OCI-M1 (cell line): ENCODE results near the gene ATP6V1F.

Source experiments
- DNase-seq: peaks from one replicate; lab custom pipeline; 2025; lab: John Stamatoyannopoulos, UW

Gene ATP6V1F

GRCh38 chr7:128868624-128869137 is 6.0 kb downstream of the ATP6V1F start:
- no peak for DNase-seq

DNA sequence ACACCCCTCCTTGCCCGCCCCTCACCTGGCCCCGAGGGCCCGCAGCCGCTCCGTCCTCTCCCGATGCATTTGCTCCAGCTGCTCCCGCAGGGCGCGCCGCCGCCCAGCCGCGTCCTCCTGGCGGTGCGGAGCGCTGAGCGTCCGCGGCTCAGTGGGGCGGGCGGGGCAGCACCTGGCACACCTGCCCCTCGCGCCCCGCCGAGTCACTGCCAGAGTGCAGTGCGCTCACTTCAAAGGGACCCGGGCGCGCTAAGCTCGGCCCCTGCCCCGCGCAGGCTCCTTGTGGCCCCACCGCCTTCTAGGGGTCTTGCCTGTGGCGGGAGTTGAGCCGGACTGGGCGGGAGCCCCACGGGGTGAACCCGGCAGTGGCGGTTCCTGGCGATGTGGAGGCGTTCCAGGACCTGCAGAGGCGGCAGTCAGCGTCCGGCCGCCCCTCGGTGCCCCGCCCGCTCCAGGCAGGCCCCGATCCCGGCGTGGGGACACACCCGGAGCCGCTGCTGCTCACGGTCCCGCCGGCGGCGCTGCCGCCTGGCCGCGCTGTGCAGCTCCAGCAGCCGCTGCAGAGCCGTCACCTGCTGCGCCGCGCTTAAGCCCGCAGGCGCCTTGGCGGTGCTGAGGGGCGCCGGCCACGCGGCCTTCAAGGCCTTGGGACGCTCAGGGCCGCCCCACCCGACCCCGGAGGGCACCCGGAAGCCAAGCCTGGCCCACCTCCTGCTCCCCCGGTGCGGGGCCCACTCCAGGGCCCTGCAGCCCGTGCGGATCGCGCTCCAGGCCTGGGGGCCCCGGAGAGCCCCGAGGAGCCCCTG is 6.7 kb downstream of the ATP6V1F start:
- DNase-seq = no peak

- no peak for DNase-seq
Measured at GRCh38 chr7:128869944-128870285, 7.3 kb downstream of the ATP6V1F start.

- no peak for DNase-seq
Measured at GRCh38 chr7:128871050-128871449, 8.4 kb downstream of the ATP6V1F start.

DNA sequence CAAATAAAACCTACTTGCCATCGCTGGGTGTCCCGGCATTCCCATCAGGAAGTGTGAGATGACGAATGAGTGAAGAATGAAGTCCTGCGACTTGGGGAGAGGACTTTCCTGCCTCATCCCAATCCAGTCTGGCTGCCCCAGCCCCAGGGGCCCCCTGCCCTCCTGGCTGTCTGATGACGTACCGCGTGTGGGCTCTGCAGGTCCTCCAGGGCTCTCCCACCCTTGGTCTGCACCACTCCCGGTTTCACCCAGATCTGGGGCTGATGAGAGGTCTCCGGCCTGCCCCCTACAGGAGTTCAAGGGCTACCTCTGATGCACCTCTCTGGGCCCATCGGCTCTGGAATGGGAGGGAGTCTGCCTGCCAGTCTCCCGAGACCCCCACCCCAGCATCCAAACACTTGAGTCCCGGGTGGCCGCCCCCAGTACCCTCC is 9.8 kb downstream of the ATP6V1F start:
- DNase-seq = no peak

DNA sequence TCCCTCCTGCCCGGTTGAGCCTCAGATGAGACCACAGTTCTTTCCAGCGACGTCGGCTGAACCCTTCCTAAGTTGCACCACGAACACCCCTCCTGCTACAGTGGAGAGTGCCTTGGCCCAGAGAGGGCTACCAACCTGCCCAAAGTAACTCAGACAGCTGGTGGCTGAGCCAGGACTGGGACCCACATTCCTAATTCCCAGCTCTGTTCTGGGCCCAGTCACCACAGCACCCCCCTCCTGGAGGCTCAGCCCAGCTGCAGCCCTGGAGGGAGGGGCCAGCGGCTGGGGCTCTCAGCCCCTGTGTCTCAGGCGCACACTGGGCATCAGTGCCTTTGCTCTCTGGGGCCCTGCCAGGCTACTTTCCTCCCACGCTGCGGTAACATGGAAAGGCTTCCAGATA is 10.6 kb downstream of the ATP6V1F start:
- no peak for DNase-seq

DNA sequence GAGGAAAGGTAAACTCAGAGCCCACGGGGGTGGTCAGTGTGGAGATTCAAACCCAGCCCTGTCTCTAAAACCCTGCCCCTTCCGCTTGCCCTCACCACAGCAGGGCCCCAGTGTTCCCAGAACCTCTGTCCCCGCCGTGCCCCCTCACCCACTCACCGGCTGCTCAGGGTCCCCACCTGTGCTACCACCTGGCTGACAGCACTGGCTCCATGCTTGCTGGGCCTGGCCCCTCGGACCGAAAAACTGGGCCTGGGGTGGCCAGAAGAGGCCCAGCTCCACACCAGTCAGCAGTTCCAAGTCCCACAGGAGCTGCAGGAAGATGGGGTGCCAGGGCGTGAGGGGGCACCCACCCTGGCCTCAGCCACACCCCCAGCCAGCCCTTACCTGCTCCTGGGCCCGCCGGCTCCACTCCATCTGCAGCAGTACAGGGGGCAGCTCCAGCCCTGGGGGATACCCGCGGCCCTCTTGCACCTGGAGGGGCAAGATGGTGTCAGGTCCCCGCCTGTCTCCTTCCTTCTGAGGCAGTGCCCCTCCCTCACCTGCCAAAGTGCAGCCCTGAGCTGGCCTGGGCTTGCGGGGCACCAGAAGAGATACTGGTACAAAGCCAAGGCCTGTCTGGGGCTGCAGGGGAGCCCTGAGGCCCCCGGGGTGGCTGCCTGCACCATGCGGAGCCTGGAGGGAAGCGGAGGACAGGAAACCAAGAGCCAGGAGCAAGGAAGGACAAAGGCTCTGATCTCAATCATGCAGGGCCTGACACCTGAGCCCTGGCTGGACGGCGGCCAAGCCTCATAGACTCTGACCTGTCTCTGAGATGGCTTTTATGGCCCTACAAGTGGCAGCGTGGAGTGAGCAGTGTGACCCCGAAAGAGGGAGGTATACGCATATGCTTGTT is 11.7 kb downstream of the ATP6V1F start:
- no peak for DNase-seq

GRCh38 chr7:128875523-128875948 is 12.9 kb downstream of the ATP6V1F start:
- no peak for DNase-seq

- no peak for DNase-seq
Measured at GRCh38 chr7:128876127-128876526, 13.5 kb downstream of the ATP6V1F start.

DNA sequence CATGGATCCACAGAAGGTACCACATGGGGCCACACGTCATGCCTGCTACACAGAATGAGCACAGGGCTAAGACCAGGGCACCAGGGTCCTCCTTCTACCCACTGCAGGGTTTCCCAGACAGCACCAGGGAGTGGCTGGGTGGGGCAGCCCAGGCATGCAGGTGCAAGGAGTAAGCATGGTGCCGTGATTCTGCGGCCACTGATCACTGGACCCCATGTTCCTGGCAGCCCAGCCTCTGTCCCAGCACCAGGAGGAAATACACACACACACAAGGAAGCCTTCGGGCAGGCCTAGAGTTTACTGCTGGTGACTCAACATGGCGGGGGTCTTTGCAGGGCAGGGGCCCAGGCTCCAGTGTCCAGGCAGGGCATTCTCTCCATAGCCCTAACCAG is 13.9 kb downstream of the ATP6V1F start:
- no peak for DNase-seq

DNA sequence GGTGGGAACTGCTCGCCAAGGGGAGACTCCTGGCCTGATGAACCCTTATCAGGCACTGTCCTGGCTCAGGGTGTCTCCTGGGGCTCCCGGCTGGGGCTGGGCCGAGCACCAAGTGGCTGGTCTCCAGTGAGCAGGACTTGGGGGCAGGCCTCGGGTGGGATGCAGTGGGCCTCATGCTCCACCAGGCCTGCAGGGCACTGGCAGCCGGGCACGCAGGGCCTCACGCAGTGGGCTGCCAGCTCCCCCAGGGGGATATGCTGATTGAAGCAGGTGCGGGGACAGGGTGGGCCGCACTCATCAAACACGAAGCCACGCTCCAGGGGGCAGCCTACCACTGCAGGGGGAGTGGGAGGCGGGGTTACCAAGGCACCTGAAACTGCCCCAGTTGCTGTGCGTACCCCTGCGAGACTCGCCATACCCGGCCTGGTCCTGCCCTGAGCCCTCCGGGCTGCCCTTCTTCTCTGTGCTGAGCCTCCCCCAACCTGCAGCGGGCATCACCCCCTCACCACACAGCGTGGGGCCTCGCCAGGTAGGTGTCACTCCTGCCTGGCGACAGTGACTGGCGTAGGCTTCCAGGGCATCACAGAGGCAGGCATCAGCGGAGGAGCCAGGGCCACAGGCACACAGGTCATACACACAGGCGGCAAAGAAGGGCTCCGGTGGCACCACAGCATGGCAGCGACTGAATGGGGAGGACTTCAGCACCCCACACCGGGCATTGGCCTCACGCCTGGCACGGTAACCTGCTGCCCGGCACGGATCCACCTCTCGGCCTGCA is 14.5 kb downstream of the ATP6V1F start:
- no peak for DNase-seq

- no peak for DNase-seq
Measured at GRCh38 chr7:128877756-128878120, 15.1 kb downstream of the ATP6V1F start.

GRCh38 chr7:128878226-128879105 is 15.8 kb downstream of the ATP6V1F start:
- DNase-seq = no peak

GRCh38 chr7:128879461-128879938 is 16.8 kb downstream of the ATP6V1F start:
- no peak for DNase-seq

DNA sequence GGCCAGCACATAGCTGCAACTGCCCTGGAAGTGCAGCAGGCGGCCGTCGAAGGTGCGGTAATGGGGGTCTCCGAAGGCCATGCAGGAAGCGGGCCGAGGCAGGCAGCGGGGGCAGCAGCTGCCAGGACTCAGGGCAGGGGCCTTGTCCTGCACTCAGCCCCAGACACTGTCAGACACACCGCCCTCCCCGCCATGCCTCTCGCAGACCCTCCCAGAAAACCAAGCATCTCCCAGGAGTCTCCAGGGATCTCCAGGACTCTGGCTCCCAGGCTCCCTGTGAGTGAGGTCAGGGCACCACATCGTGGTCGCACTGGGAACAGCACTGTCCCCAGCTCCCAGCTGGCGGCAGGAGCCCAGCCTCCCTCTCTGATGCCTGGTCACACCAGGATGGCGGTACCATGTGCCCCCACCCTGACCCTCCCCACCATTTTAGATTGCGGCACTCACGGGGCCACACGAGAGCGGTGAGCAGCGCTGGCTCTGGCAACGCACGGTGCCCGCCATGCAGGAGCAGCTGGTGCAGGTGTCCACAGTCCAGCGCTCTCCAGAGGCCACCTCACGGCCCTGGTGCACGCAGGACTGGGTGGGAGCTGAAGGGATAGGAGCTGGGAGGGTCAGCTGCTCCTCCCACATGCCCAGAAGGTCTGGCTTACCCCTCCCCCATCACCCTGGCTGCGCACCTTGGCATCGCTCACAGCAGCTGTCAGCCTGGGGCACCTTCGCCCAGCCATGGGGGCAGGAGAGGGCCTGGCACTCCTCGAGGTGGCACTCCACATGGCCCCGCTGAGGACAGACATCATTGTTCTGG is 17.5 kb downstream of the ATP6V1F start:
- peak; percentile 50 for DNase-seq

DNA sequence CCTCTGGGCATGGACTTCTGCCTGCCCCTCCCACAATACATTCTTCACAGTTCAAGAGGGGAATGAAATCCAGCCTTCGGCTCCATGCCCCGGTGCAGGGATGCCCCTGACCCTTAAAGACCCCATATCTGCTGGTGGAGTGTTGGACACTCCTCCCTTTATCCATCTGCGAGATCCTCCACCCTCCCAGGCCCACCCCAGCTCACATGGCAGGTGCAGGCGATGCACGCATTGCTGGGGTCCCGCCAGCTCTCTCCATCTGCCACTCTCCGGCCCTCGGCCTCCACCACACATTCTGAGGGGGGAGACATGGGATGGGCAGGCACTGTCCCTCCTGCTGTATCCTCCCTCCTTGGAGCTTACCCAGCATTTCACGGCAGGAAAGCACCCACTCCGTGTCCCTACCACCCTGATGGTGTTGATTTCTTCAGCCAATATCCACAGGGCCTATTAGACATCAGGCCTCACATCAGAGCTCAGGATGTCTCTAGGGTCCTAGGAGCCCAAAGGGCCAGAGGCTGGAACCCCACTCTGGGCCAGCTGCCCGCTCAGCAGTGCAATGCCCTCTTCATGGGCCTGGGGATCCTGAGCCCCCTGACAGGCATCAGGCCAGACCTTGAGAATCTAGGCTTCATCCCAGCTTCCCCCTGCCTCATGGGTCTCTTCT is 18.3 kb downstream of the ATP6V1F start:
- no peak for DNase-seq

- DNase-seq = no peak
Measured at GRCh38 chr7:128881458-128882125, 18.9 kb downstream of the ATP6V1F start.

DNA sequence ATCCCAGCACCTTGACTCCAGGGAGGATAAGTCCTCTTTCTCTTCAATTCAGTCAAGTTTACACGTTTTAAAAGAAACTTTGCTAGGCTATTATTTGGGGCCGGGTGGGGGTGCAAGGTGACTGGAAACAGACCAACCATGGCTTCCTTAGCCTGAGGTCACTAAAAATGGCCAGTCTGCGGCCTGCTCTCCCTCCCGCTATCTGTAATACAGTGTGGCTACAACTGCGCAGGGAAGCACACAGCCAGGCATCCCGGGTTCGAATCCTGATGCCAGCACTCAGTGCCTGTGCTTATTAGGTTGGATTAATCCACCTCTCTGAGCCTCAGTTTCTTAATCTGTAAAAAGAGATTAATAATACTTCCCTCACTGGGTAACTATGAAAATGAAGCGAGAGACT is 19.5 kb downstream of the ATP6V1F start:
- DNase-seq = no peak
